ENCODE measurements around the gene DGKB.

DNA sequence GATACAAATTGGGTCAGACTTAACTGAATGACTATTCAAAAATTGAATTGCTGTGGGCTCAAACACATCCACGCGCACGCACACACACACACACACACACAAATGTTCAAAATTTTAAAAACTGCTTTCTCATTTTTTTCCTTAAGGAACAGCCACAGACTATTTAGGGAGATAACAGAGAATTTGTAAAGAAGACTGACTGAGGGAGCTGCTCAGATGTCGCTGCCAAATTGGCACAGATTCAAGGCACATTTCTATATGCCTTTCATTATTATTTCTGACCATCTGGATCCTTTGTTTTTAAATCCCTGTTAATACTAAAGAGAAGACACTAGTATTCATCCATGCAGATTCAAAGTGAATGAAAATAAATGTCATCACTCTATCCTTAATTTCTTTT, 154.8 kb downstream of the DGKB start:
- TF ChIP-seq ELF4 (IDR thresholded peaks at IDR 0.05): no peak
- no peak for TF ChIP-seq FOXM1 (IDR thresholded peaks at IDR 0.05; ENCODE audit: borderline replicate concordance)
- no peak for TF ChIP-seq BHLHE40 (IDR thresholded peaks at IDR 0.05; ENCODE audit: borderline replicate concordance)
- TF ChIP-seq FOXA1 (IDR thresholded peaks at IDR 0.05): no peak
- no peak for TF ChIP-seq SUZ12 (IDR thresholded peaks at IDR 0.05)
- no peak for TF ChIP-seq HDGF (IDR thresholded peaks at IDR 0.05; ENCODE audit: borderline replicate concordance)
- TF ChIP-seq FOXK2 (IDR thresholded peaks at IDR 0.05): no peak
- TF ChIP-seq SP1 (IDR thresholded peaks at IDR 0.05): no peak
- TF ChIP-seq CTBP1 (IDR thresholded peaks at IDR 0.05; ENCODE audit: borderline replicate concordance): no peak

All from HEK293T (cell line).